Measurements from ENCODE around the gene PRR20B.
"Not testable (repeated sequence)": the region's sequence is repeated elsewhere in the genome, so short reads cannot be mapped to it uniquely, and the experiment has no call there.

PRR20B gene

DNA sequence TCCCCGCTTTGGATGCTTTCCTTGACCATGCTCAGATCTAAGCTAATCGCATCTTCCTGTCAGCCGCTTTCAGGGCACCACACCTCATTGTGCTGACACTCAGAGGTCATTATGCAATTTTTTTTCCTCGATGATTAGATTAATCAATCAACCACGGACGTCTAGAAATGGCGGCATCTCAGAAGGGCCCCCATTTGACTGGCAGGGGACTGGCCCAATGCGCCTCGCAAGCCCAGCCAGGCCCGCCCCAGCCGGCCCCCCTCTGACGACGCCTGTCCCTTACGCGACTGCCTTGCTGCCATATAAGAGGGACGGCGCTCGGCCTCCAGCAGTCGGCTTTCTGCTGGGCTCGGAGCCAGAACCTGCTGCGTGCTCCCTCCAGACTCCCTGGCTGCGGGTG lies at the start of gene PRR20B:
Gene PRR20B (plus strand): TSS at position 301 of the 400 bp plus-strand sequence. CDS start 387 bp downstream, outside the sequence.
- not testable (repeated sequence) for DNase-seq (ENCODE audit: low spot score)

DNA sequence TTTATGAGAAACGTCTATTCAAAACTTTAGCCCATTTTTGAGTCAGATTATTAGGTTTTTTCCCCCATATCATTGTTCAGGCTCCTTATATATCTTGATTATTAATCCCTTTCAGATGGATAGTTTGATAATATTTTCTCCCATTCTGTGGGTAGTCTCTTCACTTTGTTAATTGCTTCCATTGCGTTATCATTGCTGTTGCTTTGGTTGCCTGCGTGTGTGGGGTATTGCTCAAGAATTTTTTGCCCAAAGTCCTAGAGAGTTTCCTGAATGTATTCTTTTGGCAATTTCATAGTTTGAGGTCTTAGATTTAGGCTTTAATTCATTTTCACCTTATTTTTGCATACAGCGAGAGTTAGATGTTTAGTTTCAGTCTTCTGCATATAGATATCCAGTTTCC lies 32.3 kb upstream of the PRR20B start:
- DNase-seq (ENCODE audit: low spot score), result no peak

DNA sequence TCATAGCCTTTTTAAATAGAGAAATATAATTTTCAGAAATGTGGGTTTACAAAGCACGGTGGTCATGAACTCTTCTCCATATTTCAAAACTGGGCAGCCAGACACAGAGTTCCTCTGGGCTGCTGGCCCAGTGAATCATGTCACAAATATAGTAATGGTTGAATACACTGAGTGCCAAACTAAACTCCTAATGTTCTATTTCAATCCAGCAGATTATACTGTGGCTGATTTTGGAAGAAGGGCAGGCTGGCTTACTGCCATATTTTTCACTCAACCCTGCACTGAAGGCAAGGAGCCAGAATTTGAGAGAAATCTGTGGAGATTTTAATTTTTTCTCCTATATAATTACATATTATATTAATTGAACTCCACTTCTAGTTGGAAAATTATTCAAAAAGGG lies 23.6 kb upstream of the PRR20B start:
- no peak for DNase-seq (ENCODE audit: low spot score)

DNA sequence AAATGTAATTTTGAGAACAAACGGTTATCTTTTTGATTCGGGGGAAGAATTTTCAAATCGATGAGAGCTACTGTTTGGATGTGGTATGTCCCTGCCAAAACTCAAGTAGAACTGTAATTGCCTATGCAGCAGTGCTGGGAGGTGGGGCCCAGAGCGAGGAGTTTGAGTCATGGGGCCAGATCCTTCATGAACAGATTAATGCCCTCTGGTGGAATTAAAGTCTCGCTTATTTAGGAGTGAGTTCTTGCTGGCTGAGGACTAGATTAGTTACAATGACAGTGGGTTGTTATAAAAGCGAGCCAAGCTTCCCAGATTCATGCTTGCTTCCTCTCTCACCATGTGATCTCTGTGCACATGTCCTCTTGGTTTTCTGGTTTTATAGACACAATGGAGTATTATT lies 18.4 kb upstream of the PRR20B start:
- DNase-seq (ENCODE audit: low spot score), result no peak

DNA sequence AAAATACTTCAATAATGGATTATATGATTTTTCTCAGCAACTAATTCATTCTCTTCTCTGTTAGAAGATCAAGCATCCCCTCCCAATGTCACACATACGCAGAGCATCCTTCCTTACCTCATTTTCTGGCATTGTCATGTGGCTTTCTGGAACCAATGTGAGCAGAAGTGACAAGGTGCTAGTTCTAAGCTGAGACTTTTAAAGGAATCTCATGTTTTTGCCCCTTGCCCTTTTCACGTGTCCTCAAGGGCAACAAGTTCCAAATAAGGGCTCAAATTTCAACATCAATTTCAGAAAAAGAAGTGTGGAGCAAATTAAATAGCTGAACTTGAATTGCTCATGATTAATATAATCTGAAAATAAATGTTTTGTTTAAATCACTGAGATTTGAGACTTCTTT lies 11.2 kb upstream of the PRR20B start:
- DNase-seq (ENCODE audit: low spot score), result no peak

DNA sequence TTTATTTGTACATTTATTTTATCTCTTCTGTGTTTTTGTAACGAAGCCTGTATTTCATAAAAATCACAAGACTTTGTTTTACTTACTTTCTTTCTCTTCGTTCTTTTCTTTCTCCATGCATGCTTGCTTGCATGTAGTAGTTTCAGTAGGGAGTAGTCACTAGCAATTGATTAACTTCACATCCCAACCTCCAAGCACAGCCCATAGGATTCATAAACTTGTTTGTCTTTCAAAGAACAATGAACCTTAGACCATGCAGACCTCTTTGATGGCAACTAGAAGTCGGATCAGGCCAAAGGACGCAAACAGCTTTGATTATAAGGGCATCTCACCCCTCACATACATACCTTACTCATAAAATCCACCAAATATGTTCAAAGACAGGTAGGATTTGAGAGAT lies 9.7 kb upstream of the PRR20B start:
- DNase-seq (ENCODE audit: low spot score), result peak; percentile 74

DNA sequence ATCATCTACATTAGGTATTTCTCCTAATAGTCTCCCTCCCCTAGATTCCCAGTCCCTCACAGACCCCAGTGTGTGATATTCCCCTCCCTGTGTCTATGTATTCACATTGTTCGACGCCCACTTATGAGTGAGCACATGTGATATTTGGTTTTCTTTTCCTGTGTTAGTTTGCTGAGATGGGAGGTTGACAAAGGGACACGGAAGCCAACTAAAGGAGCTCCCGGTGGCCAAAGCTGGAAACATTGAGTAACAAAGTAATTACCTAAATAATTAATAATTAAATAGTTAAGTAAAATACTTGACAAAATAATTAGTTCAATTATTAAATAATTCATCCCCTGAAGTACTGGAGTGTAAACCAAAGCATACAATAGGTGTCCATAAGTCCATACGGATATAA lies 8.3 kb upstream of the PRR20B start:
- DNase-seq (ENCODE audit: low spot score), result no peak

DNA sequence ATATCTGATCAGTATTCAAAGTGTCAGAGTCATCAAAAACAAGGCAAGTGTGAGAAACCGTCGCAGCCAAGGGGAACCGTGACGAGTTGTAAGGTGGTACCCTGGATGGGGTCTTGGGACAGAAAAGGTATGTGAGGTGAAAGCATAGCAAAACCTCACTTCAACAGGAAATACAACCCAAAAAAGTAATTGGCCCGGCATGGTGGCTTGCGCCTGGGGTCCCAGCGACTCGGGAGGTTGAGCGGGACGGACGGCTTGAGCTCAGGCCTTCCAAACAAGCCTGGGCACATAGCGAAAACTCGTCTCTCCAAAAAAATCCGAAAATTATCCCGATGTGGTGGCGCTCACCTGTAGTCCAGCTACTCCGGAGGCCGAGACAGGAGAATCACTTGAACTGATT lies 7.5 kb upstream of the PRR20B start:
- DNase-seq (ENCODE audit: low spot score), result not testable (repeated sequence)

DNA sequence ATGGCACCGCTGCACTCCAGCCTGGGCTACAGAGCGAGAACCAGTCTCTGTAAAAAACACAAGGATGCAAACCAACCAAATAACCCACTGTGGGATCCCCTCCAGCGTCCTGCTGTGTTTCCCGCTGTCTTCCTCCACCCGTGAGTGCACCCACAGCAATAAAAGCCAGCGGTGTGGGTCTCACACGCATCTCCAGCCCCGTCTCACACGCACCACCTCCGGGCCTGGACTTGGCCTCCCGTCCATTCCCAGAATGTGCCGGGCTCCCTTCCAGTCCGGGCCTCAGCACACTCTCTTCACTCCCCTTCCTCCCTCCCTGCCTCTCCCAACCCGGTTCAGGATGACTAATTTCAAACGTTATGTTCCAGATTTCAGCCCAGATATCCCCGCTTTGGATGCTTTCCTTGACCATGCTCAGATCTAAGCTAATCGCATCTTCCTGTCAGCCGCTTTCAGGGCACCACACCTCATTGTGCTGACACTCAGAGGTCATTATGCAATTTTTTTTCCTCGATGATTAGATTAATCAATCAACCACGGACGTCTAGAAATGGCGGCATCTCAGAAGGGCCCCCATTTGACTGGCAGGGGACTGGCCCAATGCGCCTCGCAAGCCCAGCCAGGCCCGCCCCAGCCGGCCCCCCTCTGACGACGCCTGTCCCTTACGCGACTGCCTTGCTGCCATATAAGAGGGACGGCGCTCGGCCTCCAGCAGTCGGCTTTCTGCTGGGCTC lies 6.9 kb upstream of the PRR20B start, which contains the start of gene PRR20A:
Gene PRR20A (plus strand): TSS at position 684 of the 734 bp plus-strand sequence. CDS start 387 bp downstream, outside the sequence.
- DNase-seq (ENCODE audit: low spot score), result not testable (repeated sequence)

DNA sequence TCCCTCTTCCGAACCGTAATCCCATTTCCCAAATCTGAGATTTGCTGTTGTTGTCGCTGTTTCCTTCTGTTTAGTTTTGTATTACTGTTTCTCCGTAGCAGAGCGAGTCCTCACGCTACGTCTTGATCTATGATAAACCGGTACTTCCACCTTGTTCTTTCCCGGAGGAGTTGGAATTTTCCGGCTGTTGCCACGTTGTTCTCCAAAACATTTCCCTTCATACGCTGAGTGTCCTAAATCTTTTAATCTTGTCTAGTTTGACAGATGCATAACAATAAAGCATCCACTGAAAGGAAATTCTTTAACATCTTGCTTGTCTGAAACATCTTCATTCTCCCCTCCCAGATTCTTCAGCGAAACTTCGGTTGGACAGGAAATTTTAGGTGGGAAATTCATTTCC lies 818 bp downstream of the PRR20B start:
- not testable (repeated sequence) for DNase-seq (ENCODE audit: low spot score)

DNA sequence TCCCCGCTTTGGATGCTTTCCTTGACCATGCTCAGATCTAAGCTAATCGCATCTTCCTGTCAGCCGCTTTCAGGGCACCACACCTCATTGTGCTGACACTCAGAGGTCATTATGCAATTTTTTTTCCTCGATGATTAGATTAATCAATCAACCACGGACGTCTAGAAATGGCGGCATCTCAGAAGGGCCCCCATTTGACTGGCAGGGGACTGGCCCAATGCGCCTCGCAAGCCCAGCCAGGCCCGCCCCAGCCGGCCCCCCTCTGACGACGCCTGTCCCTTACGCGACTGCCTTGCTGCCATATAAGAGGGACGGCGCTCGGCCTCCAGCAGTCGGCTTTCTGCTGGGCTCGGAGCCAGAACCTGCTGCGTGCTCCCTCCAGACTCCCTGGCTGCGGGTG lies 6.5 kb downstream of the PRR20B start, which contains the start of gene PRR20C:
Gene PRR20C (plus strand): TSS at position 301 of the 400 bp plus-strand sequence. CDS start 387 bp downstream, outside the sequence.
- DNase-seq (ENCODE audit: low spot score), result not testable (repeated sequence)

DNA sequence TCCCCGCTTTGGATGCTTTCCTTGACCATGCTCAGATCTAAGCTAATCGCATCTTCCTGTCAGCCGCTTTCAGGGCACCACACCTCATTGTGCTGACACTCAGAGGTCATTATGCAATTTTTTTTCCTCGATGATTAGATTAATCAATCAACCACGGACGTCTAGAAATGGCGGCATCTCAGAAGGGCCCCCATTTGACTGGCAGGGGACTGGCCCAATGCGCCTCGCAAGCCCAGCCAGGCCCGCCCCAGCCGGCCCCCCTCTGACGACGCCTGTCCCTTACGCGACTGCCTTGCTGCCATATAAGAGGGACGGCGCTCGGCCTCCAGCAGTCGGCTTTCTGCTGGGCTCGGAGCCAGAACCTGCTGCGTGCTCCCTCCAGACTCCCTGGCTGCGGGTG lies 13.0 kb downstream of the PRR20B start, which contains the start of gene PRR20D:
Gene PRR20D (plus strand): TSS at position 301 of the 400 bp plus-strand sequence. CDS start 387 bp downstream, outside the sequence.
- DNase-seq (ENCODE audit: low spot score), result not testable (repeated sequence)

DNA sequence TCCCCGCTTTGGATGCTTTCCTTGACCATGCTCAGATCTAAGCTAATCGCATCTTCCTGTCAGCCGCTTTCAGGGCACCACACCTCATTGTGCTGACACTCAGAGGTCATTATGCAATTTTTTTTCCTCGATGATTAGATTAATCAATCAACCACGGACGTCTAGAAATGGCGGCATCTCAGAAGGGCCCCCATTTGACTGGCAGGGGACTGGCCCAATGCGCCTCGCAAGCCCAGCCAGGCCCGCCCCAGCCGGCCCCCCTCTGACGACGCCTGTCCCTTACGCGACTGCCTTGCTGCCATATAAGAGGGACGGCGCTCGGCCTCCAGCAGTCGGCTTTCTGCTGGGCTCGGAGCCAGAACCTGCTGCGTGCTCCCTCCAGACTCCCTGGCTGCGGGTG lies 19.6 kb downstream of the PRR20B start, which contains the start of gene PRR20E:
Gene PRR20E (plus strand): TSS at position 301 of the 400 bp plus-strand sequence. CDS start 387 bp downstream, outside the sequence.
- DNase-seq (ENCODE audit: low spot score), result not testable (repeated sequence)

DNA sequence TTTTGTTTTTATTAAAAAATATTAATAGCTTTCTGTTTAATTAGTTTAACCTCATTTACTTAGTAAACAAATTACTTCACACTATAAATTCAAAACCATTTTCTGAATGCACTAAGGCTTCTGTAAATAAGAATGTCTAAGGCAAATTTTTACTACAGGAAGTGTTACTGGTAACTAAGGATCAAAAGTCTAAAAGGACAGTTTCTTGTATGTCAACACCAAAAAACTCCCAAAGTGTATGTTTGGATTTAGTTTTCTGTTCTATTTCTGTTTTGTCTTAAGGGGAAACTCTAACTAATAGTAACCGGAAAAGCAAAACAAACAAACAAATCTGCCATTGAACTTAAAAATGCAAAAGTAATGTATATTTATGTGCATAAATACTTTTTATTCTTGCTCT lies 44.4 kb downstream of the PRR20B start:
- DNase-seq (ENCODE audit: low spot score), result no peak
